ENCODE data around the gene GSE1. TPM values are rescaled to one million over a fixed set of nuclear protein-coding genes. Genes with fewer than 3 reads are reported as not detected.

Gene GSE1
- total and polyA plus RNA-seq, 2 of the 13 experiments (the other 11 are each of a cell fraction or from before 2014, with no cell fraction given), result 16.1 to 31.2 TPM

DNA sequence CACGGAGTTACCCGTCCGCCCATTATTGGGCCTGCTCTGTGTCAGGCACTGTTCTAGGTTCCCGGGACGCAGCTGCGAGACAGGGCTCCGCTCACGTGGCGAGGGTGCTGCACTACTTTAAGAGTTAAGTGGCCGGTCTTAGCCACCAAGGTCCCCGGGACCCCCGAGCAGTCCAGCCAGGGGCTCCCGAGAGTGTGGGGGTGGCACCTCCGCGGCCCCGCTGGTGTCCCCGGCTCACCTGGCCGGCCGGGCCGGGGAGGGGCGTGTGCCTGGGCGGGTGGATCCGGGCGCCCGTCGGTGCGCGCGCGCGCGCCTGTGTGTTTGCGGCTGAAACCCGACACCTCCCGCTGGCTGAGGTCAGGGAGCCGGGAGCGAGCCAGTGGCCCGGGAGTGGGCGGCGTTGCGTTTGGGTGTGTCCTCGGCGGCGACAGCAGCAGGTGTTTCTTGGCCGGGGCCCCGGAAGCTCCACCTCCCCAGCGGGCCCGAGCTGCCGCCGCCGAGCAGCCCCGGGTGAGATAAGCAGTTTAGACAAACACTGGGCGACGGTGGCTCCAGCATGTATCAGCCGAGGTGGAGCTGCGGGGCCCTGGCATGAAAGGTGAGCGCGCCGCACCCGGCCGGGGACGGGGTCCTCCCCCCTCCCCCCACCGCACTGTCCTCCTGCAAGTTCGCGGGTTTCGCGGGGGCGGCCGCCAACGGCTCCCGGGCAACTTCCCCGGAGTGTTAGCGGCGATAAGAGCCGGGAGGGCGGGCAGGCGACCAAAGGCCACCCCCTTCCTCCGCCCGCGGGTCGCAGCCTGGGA, at the start of gene GSE1 (continued):
- TF ChIP-seq, protein P1, sequence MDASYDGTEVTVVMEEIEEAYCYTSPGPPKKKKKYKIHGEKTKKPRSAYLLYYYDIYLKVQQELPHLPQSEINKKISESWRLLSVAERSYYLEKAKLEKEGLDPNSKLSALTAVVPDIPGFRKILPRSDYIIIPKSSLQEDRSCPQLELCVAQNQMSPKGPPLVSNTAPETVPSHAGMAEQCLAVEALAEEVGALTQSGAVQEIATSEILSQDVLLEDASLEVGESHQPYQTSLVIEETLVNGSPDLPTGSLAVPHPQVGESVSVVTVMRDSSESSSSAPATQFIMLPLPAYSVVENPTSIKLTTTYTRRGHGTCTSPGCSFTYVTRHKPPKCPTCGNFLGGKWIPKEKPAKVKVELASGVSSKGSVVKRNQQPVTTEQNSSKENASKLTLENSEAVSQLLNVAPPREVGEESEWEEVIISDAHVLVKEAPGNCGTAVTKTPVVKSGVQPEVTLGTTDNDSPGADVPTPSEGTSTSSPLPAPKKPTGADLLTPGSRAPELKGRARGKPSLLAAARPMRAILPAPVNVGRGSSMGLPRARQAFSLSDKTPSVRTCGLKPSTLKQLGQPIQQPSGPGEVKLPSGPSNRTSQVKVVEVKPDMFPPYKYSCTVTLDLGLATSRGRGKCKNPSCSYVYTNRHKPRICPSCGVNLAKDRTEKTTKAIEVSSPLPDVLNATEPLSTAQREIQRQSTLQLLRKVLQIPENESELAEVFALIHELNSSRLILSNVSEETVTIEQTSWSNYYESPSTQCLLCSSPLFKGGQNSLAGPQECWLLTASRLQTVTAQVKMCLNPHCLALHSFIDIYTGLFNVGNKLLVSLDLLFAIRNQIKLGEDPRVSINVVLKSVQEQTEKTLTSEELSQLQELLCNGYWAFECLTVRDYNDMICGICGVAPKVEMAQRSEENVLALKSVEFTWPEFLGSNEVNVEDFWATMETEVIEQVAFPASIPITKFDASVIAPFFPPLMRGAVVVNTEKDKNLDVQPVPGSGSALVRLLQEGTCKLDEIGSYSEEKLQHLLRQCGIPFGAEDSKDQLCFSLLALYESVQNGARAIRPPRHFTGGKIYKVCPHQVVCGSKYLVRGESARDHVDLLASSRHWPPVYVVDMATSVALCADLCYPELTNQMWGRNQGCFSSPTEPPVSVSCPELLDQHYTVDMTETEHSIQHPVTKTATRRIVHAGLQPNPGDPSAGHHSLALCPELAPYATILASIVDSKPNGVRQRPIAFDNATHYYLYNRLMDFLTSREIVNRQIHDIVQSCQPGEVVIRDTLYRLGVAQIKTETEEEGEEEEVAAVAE (CRISPR knock-in tag; IDR thresholded peaks at IDR 0.05; ENCODE audit: borderline replicate concordance), result no peak
- no peak for TF ChIP-seq CEBPZ (IDR thresholded peaks at IDR 0.05; ENCODE audit: low read length)
- peak; percentile 67; the same call in 1 of the 2 replicates for TF ChIP-seq ZNF670 (CRISPR knock-in tag; IDR thresholded peaks at IDR 0.05; ENCODE audit: borderline replicate concordance)
- no peak for TF ChIP-seq ZNF530 (CRISPR knock-in tag; IDR thresholded peaks at IDR 0.05; ENCODE audit: low read depth)
- TF ChIP-seq MEF2D (CRISPR knock-in tag; IDR thresholded peaks at IDR 0.05), result peak; percentile 70
- TF ChIP-seq TOE1 (CRISPR knock-in tag; IDR thresholded peaks at IDR 0.05), result no peak
- peak; percentile 94 for TF ChIP-seq ATF7-NPFF (CRISPR knock-in tag; IDR thresholded peaks at IDR 0.05; ENCODE audit: low read depth)
- TF ChIP-seq NR3C1 (CRISPR knock-in tag; IDR thresholded peaks at IDR 0.05), result no peak
- peak; percentile 41; the same call in 1 of the 2 replicates for TF ChIP-seq FOSL2 (CRISPR knock-in tag; IDR thresholded peaks at IDR 0.05)
- TF ChIP-seq ZNF264 (CRISPR knock-in tag; IDR thresholded peaks at IDR 0.05), result peak; percentile 61; the same call in 1 of the 2 replicates
- TF ChIP-seq, protein P2, sequence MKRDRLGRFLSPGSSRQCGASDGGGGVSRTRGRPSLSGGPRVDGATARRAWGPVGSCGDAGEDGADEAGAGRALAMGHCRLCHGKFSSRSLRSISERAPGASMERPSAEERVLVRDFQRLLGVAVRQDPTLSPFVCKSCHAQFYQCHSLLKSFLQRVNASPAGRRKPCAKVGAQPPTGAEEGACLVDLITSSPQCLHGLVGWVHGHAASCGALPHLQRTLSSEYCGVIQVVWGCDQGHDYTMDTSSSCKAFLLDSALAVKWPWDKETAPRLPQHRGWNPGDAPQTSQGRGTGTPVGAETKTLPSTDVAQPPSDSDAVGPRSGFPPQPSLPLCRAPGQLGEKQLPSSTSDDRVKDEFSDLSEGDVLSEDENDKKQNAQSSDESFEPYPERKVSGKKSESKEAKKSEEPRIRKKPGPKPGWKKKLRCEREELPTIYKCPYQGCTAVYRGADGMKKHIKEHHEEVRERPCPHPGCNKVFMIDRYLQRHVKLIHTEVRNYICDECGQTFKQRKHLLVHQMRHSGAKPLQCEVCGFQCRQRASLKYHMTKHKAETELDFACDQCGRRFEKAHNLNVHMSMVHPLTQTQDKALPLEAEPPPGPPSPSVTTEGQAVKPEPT (CRISPR knock-in tag; IDR thresholded peaks at IDR 0.05; ENCODE audit: low read depth), result no peak; the same call in 1 of the 2 replicates
- TF ChIP-seq ZSCAN12 (CRISPR knock-in tag; IDR thresholded peaks at IDR 0.05), result peak; percentile 23; the same call in 1 of the 2 replicates
- no peak for TF ChIP-seq ZNF879 (CRISPR knock-in tag; IDR thresholded peaks at IDR 0.05)
- no peak; the same call in none of the 2 replicates for TF ChIP-seq ESRRA (CRISPR knock-in tag; IDR thresholded peaks at IDR 0.05; ENCODE audit: low read depth)
- peak; percentile 77; the same call in 1 of the 2 replicates for TF ChIP-seq ZBTB20 (CRISPR knock-in tag; IDR thresholded peaks at IDR 0.05; ENCODE audit: borderline replicate concordance, low read depth)
- peak; percentile 75 for TF ChIP-seq PHF8 (CRISPR knock-in tag; IDR thresholded peaks at IDR 0.05)
- peak; percentile 87 for TF ChIP-seq ZMYM3 (CRISPR knock-in tag; IDR thresholded peaks at IDR 0.05)
- TF ChIP-seq PHF5A (CRISPR knock-in tag; IDR thresholded peaks at IDR 0.05; ENCODE audit: low read depth, unreplicated experiment), result no peak
- peak; percentile 87 for TF ChIP-seq NFKBIZ (CRISPR knock-in tag; IDR thresholded peaks at IDR 0.05)
- no peak for TF ChIP-seq RBM22 (optimal IDR thresholded peaks at IDR 0.05; ENCODE audit: low read length)
- no peak for TF ChIP-seq ZNF773 (CRISPR knock-in tag; IDR thresholded peaks at IDR 0.05; ENCODE audit: borderline replicate concordance)
